Measurements from ENCODE around the gene KCNJ1.

- TF ChIP-seq CTCF (conservative IDR thresholded peaks at IDR 0.05; ENCODE audit: low read depth, low read length) (no peak), EZH2 (IDR thresholded peaks at IDR 0.05; ENCODE audit: borderline replicate concordance, low read depth, low read length, poor library complexity, severe bottlenecking) (no peak)
Measured at GRCh38 chr11:128790196-128790595, 76.9 kb downstream of the KCNJ1 start.

Measured in A673 (cell line).